GM15510 (cell line): Measurements from ENCODE around the gene AGBL4.

Source experiments
- POLR2A ChIP-seq: IDR thresholded peaks from 3 replicates; pipeline ENCODE4 v1.6.1; 2011; ENCODE audit warnings: borderline replicate concordance; ENCODE audit not compliant: insufficient read length; ENCODE audit errors: extremely low read depth

AGBL4 gene

DNA sequence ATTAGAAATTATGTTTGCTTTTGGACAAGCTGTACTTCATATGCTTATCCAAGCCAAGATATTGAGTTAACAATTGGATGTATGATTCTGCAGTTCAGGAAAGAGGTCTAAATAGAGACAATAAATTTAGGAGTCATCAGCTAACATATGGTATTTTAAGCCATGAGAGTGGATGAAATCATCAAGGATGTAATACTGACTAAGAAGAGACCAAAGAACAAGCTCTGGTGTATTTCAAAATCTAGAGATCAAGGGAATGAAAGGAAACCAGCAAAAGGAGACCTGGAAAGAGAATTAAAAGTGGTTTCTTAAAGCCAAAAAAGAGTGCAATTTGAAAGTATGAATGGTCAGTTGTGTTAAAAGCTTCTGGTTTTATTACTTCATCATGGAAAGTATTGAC, 1063.4 kb downstream of the AGBL4 start:
- no peak for TF ChIP-seq POLR2A

DNA sequence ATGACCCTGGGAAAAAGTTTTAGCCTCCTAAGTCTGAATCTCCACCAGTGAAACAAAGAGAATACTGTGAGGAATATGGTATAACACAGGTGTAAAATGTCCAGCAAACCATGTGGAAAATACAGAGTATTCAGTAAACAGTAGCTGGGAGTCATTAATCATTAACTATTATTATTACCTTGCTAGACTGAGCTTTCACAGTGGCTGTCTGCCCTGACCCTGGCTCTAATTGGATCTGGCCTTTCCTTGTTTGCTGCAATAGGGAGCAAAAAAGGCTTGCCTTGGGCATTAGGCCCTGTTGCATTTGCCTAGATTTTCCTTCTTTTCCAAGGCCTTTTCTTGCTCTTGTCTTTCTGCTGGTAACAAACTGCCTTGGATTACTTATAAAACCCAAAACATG, 1068.0 kb downstream of the AGBL4 start:
- TF ChIP-seq POLR2A: no peak

- TF ChIP-seq POLR2A: no peak
Observed at GRCh38 chr1:48953617-48954016, 1070.1 kb downstream of the AGBL4 start.

DNA sequence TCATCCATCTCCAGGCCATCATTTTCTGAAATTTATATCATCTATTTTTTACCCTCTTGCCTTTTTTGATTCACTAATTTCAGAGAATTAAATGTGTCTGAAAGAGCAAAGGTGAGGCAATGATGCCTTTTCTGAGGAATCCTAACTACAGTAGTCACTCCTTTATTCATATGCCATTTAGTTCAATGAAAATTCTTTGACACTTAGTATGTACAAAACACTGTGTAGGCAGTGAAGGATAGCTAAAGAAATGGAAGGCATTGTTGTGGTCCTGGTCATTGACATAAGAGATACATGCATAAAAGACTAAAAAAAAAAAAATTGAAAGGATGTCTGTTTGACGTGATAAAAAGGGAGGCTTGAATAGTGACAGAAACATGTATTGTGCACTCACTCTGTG, 1075.2 kb downstream of the AGBL4 start:
- no peak for TF ChIP-seq POLR2A

- no peak for TF ChIP-seq POLR2A
Observed at GRCh38 chr1:48947761-48948537, 1075.8 kb downstream of the AGBL4 start.

DNA sequence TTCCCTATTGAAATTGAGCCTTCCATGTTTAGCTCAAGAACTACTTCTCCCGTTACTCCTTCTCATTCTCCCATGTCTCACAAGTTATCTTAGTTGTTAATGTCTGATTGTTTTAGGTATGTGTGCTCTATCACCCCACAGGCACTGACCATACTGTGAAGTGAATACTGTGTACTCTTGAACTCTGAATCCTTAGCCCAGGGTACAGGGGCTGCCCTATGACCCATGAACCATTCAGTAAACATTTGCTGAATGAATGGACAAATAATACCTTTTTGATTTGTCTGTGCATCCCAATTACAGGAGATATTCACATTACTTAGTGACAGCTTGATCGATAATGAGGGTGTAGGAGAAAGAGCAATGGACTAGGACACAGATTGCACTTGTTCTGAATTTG, 1077.7 kb downstream of the AGBL4 start:
- TF ChIP-seq POLR2A: no peak

DNA sequence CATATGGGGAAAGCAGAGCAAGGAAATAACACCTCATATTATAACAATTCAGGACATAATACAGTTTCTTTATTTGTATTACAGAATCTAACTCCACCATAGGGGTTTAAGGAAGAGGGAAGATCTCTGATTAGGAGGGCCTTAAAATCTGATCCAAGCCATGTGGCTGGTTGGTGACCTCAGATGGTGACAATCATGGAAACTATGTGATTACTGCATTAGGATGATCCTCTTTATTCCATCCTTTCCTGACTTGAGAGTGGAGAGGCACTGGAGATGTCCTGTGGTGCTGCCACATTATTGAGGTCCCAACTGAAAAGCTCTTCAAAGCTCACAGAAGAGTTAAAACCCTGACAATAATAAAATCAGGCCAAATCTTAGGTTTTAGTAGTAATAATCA, 1078.9 kb downstream of the AGBL4 start:
- no peak for TF ChIP-seq POLR2A

- no peak for TF ChIP-seq POLR2A
Observed at GRCh38 chr1:48943826-48944225, 1079.9 kb downstream of the AGBL4 start.

- TF ChIP-seq POLR2A: no peak
Observed at GRCh38 chr1:48943393-48943792, 1080.4 kb downstream of the AGBL4 start.

DNA sequence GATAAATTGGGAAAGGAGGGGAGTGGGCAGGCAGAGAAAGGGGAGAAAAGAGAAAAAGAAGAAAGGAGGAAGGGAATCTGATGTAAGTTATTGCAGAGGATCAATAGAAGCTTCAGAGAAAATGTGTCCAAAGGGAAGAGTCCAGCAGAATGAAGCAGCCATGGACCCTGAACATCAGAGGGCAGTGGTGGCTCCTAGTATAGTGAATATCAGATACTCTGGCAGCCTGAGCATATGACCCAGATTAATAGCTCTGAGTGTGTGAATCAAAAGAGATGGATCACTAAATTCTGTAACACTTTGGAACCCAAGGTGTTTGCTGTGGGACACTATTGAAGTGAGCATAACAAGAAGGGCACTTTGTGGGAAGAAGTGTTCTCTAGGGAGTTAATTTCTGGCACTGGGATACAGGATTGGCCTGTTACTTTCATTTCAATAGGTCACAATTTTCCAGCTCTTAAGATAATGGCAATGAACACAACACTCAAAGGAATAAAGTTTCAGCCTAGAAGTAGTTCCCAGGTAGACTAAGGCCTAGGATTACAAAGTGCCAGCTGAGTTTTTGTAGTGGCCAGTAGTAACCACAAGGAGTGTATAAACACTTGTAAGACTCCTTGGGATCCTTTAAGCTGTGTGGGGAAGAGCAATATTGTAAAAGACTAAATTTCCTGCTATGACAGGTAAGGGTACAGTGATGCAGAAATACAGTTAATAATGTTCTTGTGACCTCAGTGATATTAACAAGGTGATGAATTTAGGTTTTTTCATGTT, 1082.6 kb downstream of the AGBL4 start:
- TF ChIP-seq POLR2A: no peak

GRCh38 chr1:48940354-48940753, 1083.4 kb downstream of the AGBL4 start:
- TF ChIP-seq POLR2A: no peak

GRCh38 chr1:48939828-48940227, 1083.9 kb downstream of the AGBL4 start:
- TF ChIP-seq POLR2A: no peak

- no peak for TF ChIP-seq POLR2A
Observed at GRCh38 chr1:48939042-48939441, 1084.7 kb downstream of the AGBL4 start.

GRCh38 chr1:48937732-48938131, 1086.0 kb downstream of the AGBL4 start:
- TF ChIP-seq POLR2A: no peak

DNA sequence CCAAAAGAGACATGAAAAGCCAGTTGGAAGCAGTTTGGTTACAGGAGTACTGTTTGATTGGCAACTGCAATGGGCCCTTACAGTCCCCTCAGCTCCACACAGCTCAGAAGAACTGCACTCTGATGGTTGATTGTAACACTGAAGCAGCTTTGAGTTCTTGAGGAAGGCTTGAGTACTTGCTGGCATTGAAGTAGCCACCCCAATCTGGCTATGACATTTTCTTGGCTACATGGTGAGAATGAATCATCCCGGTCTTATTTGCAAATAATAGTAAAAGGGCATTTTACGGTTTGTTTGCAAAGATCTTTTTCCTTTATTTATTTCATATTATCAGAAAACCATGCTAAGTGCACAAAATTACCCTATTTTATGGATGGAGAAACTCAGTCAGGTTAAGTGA, 1087.3 kb downstream of the AGBL4 start:
- no peak for TF ChIP-seq POLR2A

GRCh38 chr1:48932366-48932765, 1091.4 kb downstream of the AGBL4 start:
- TF ChIP-seq POLR2A: no peak
